Hepatocyte (in vitro differentiated cells): Measurements from ENCODE around the gene EXO5.
"Not testable (repeated sequence)": the region's sequence is repeated elsewhere in the genome, so short reads cannot be mapped to it uniquely, and the experiment has no call there.

Experiments
- EZH2 ChIP-seq: fragments of 200-600 bp; sonication (generic); IDR thresholded peaks from 2 replicates; pipeline ENCODE4 v1.6.1; 2016; ENCODE audit warnings: antibody characterized with exemption, mild to moderate bottlenecking, borderline replicate concordance
- EZH2phosphoT487 ChIP-seq: fragments of 200-600 bp; sonication (generic); IDR thresholded peaks from one replicate; pipeline ENCODE4 v1.6.1; 2018; ENCODE audit warnings: antibody characterized with exemption, mild to moderate bottlenecking, low read depth, moderate library complexity; ENCODE audit not compliant: unreplicated experiment, severe bottlenecking
- TF ChIP-seq, protein P1 (sequence below): fragments of 200-600 bp; sonication (generic); IDR thresholded peaks from 2 replicates; pipeline ENCODE4 v1.5.1; 2016; ENCODE audit warnings: antibody characterized with exemption, mild to moderate bottlenecking; ENCODE audit not compliant: poor library complexity

DNA sequence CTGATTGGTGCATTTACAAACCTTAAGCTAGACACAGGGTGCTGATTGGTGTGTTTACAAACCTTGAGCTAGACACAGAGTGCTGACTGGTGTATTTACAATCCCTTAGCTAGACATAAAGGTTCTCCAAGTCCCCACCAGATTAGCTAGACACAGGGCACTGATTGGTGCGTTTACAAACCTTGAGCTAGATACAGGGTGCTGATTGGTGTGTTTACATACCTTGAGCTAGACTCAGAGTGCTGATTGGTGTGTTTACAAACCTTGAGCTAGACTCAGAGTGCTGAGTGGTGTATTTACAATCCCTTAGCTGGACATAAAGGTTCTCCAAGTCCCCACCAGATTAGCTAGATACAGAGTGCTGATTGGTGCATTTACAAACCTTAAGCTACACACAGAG is 49.7 kb downstream of the EXO5 start:
- TF ChIP-seq, protein P1, sequence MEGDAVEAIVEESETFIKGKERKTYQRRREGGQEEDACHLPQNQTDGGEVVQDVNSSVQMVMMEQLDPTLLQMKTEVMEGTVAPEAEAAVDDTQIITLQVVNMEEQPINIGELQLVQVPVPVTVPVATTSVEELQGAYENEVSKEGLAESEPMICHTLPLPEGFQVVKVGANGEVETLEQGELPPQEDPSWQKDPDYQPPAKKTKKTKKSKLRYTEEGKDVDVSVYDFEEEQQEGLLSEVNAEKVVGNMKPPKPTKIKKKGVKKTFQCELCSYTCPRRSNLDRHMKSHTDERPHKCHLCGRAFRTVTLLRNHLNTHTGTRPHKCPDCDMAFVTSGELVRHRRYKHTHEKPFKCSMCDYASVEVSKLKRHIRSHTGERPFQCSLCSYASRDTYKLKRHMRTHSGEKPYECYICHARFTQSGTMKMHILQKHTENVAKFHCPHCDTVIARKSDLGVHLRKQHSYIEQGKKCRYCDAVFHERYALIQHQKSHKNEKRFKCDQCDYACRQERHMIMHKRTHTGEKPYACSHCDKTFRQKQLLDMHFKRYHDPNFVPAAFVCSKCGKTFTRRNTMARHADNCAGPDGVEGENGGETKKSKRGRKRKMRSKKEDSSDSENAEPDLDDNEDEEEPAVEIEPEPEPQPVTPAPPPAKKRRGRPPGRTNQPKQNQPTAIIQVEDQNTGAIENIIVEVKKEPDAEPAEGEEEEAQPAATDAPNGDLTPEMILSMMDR = not testable (repeated sequence)
- TF ChIP-seq EZH2, EZH2phosphoT487: not testable (repeated sequence)
